HG03280 (cell line): ENCODE results near the gene ITIH5.
"Not testable (repeated sequence)": the region's sequence is repeated elsewhere in the genome, so short reads cannot be mapped to it uniquely, and the experiment has no call there.

Experiments used
- ATAC-seq: cut with Tn5 transposase; IDR thresholded peaks from one replicate; pipeline ENCODE4 v1.9.1; 2021; ENCODE audit warnings: mild to moderate bottlenecking, moderate library complexity; ENCODE audit not compliant: unreplicated experiment

The ITIH5 gene

GRCh38 chr10:7689591-7689990, 22.8 kb upstream of the ITIH5 start:
- no peak for ATAC-seq

GRCh38 chr10:7687228-7687907, 20.6 kb upstream of the ITIH5 start:
- peak; percentile 96 for ATAC-seq

- ATAC-seq: no peak
These were observed 19.8 kb upstream of the ITIH5 start for GRCh38 chr10:7686351-7687171.

- not testable (repeated sequence) for ATAC-seq
These were observed 13.3 kb upstream of the ITIH5 start for GRCh38 chr10:7680078-7680477.

GRCh38 chr10:7679256-7679655, 12.5 kb upstream of the ITIH5 start:
- ATAC-seq: no peak

- ATAC-seq: no peak
These were observed 5.8 kb upstream of the ITIH5 start for GRCh38 chr10:7672341-7673134.

GRCh38 chr10:7670157-7670556, 3.4 kb upstream of the ITIH5 start:
- ATAC-seq: no peak

- no peak for ATAC-seq
These were observed 736 bp upstream of the ITIH5 start for GRCh38 chr10:7667262-7668141.

GRCh38 chr10:7665767-7666166, 999 bp downstream of the ITIH5 start:
- ATAC-seq: no peak

- no peak for ATAC-seq
These were observed 2.1 kb downstream of the ITIH5 start for GRCh38 chr10:7664707-7665106.

- ATAC-seq: no peak
These were observed 4.2 kb downstream of the ITIH5 start for GRCh38 chr10:7662522-7662921.

- ATAC-seq: no peak
These were observed 7.2 kb downstream of the ITIH5 start for GRCh38 chr10:7659560-7659959.

GRCh38 chr10:7657552-7657951, 9.2 kb downstream of the ITIH5 start:
- no peak for ATAC-seq

- ATAC-seq: not testable (repeated sequence)
These were observed 9.7 kb downstream of the ITIH5 start for GRCh38 chr10:7657079-7657478.

- no peak for ATAC-seq
These were observed 14.8 kb downstream of the ITIH5 start for GRCh38 chr10:7651853-7652470.

- ATAC-seq: no peak
These were observed 17.0 kb downstream of the ITIH5 start for GRCh38 chr10:7649673-7650300.

- no peak for ATAC-seq
These were observed 19.6 kb downstream of the ITIH5 start for GRCh38 chr10:7647062-7647664.

GRCh38 chr10:7642491-7643011, 24.2 kb downstream of the ITIH5 start:
- ATAC-seq: no peak
